D721Med (cell line): ENCODE measurements around the gene EML6.
"Not testable (repeated sequence)": the region's sequence is repeated elsewhere in the genome, so short reads cannot be mapped to it uniquely, and the experiment has no call there.

ENCODE experiments used
- DNase-seq: peaks from one replicate; pipeline ENCODE4 v3.0.0; 2011; ENCODE audit warnings: low spot score; ENCODE audit not compliant: insufficient read length
- FAIRE-seq: peaks from 2 replicates; lab custom pipeline; 2011; peaks lifted over from hg19 to GRCh38; lab: Jason Lieb, UNC
- TF ChIP-seq, protein P1 (sequence below): IDR thresholded peaks from 2 replicates; pipeline ENCODE4 v1.5.1; 2012; ENCODE audit warnings: mild to moderate bottlenecking, control low read depth; ENCODE audit not compliant: insufficient read depth; ENCODE audit errors: missing control alignments

EML6 gene

DNA sequence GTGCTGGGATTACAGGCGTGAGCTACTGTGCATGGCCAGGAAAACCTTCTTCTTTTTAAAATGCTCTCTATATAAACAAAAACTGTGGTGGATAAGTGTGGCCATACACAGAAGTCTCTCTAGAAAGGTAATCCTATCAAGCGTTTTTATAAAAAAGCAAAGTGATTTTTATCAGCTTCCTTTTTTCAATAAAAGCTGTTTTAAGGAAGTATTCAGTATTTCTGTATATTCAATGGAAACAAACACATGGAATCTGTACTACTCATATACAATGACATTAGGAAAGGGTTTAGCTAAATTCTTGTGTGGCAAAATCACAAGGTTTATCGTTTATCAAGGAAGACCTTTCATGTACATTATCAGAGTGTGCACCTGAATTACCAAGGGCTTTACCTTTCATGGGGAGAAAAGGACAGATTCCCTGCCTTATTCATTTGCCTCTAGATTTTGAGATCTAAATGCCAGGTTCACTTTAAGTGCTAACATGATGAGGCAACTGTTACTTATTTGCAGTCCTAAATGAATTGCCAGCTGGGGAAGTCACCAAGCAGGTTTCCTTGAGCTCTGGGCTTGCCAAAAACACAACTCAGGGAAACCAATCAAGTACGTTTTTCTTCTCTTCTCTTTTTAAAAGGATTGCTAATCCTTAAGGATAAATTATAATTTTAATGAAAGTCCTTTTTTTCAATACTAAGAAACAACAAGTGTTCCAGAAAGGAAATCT is 256.0 kb downstream of the EML6 start:
- no peak for FAIRE-seq
- no peak for DNase-seq
- TF ChIP-seq, protein P1, sequence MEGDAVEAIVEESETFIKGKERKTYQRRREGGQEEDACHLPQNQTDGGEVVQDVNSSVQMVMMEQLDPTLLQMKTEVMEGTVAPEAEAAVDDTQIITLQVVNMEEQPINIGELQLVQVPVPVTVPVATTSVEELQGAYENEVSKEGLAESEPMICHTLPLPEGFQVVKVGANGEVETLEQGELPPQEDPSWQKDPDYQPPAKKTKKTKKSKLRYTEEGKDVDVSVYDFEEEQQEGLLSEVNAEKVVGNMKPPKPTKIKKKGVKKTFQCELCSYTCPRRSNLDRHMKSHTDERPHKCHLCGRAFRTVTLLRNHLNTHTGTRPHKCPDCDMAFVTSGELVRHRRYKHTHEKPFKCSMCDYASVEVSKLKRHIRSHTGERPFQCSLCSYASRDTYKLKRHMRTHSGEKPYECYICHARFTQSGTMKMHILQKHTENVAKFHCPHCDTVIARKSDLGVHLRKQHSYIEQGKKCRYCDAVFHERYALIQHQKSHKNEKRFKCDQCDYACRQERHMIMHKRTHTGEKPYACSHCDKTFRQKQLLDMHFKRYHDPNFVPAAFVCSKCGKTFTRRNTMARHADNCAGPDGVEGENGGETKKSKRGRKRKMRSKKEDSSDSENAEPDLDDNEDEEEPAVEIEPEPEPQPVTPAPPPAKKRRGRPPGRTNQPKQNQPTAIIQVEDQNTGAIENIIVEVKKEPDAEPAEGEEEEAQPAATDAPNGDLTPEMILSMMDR = no peak

DNA sequence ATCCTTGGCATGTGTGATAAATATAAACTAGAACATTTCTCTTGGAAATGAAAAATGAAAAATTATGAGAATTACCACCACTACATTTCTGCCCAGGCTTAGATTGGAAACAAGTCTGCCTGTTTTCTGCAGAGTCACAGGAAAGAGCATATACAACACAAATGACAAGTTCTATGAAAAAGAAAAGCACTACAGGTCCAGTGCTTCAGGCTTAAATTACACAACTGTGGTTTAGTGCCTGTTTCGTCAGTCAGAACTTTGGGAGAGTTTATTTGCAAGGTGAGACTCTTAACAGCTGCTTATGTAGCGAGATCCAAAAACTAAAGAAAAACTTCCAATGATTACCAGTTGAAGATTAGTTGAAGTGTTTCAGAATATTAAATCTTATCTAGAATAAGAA is 257.9 kb downstream of the EML6 start:
- TF ChIP-seq, protein P1 = no peak
- DNase-seq = no peak
- peak; percentile 32 for FAIRE-seq

DNA sequence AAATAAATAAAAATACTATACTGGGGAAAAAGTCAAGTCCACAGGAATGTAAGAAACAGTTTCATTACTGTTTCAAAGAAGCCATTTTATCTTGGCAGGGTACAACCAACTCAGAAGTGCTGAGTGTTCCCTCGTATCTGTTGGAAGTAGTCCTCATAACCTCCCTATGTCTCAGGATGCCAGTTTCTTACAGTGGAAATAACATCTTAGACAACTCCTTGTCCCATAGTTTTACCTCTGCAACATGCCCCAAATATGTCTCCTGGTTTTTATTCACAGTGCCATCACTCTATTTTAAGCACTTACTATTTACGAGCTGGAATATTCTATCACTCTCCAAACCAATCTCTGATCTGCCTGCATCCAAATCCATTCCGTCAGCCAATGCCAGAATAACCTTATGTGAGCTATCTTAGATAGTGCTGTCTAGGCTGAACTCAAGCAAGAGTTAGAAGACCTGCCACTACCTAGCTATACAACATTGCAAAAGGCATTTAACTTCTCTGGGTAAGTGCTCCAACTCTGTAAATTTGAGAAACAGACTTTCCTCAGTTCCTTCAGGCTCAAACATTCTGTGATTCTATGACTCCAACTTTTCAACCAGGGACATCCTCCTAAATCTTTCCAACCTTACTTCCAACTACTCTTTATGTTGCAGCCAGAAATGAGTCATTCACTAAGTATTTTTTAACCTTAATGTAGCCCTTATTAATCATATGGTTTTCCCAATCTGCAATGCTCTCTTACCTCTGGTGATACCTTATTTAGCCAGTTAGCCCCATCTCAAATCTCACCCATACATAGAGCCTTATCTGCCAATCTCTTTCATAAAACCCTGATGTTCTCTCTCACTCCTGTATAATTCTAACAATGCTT is 260.1 kb downstream of the EML6 start:
- no peak for DNase-seq
- TF ChIP-seq, protein P1 = no peak
- no peak for FAIRE-seq

DNA sequence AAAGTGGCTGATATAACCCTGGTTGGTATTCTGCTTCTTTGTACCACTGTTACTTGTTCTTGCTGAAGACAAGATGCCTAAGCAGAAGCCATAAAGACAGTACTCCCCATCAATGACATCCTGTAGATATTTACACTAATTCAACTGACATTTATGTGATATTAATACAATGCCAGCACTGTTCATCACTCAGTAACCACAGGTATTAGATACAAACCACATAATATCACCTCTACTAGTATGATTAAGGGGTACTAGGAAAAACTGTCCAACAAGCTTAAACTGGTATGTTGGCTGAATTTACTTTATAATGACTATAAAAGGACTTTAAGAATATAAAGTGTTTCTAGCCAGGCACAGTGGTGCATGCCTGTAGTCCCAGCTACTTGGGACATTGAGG is 261.0 kb downstream of the EML6 start:
- DNase-seq (no peak), FAIRE-seq (no peak)
- TF ChIP-seq, protein P1 = no peak

DNA sequence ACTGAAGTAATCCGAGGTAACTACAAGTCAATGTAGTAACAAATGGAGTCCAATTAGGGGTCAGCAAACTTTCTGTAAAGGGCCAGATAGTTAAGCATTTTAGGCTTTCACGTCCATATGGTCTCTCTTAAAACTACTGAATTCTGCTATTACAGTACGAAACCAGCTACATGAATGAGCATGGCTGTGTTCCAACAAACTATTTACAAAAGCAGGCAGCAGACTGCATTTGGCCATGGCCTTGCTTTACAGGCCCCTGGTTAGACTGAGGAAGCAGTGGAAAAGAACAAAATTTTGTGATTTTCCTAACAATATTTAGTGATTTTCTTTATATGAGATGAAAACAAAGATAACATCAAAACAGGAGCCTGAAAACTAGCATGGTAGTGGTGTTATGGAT is 262.8 kb downstream of the EML6 start:
- TF ChIP-seq, protein P1 = no peak
- DNase-seq (no peak), FAIRE-seq (no peak)

DNA sequence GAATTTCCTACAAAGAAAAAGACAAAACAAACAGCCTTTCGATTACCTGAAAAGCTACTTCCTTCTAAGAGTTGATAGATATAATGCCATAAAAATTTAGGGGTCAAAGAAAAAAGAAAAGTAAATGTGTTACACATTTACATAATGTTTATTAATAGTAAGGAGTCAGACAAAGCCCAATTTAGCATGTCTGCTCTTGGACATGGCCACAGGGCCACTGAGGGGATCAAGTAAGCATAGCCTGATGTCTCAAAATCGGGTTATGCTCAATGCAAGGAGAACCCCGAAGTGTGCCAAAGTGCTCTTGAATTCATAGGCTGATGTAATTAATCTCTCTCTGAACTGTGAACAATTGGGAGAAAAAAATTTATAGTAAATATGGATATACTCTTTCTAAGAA is 265.1 kb downstream of the EML6 start:
- TF ChIP-seq, protein P1 = no peak
- FAIRE-seq = no peak
- DNase-seq = no peak

DNA sequence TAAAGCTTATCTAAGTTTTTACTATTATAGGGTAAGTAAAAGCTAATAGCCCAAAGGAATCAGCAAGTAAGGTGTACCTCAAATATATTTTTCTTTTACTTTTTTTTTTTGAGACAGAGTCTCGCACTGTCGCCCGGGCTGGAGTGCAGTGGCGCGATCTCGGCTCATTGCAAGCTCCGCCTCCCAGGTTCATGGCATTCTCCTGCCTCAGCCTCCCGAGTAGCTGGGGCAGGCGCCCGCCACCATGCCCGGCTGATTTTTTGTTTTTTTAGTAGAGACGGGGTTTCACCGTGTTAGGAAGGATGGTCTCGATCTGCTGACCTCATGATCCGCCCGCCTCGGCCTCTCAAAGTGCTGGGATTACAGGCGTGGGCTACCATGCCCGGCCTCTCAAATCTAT is 267.2 kb downstream of the EML6 start:
- DNase-seq, FAIRE-seq: not testable (repeated sequence)
